Measurements from ENCODE around the gene SPAG9. TPM values are rescaled to one million over a fixed set of nuclear protein-coding genes. Genes with fewer than 3 reads are reported as not detected.

Gene SPAG9
- total RNA-seq: 10 to 100 TPM; 58.0 to 58.7 TPM

DNA sequence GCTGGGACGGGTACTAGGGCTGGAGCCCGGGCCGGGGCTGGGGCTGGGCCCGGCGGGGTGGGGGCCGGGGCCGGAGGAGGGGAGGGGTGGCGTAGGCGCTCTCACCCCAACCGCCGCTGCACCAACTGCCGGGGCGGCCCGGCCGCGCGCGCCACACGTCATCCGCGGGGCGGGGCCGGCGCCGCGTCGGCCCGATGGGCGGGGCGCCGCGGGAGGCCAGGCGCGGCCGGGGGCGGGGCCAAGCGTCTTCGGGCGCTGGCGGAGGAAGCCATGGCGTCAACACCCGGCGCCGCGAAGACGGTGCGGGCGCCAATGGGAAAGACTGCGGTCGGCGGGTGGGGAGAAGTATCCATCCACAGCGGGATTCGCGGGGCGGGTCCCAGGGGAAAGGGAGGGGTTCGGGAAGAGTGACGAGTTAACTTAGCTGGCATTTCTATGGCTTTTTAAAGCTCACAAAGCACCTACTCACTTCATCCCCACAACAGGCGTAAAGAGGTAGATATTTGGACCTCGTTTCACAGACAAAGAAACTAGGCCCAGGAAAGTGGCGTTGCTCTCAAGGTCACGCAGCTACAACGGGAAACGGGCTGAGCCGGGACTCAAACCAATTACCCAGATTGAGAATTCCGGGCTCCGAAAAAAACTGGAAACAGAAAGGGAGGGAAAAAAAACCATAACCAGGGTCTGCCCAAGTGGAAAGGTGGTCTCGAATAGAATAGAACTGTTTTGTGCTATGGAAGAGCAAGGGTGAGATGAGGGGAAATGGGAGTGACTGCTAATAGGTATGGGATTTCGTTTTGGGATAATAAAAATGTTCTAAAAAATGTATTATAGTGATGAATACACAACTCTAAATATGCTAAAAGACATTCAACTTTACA lies at the start of gene SPAG9:
TSS of gene SPAG9 (minus strand) at position 130 of the 881 bp plus-strand sequence. CDS start 212 bp downstream, outside the sequence.
- ChIA-PET POLR2A (interaction anchor here (0.6 to 3.1 kb wide), 4 partner anchors 32 to 402 kb away, joined by 3 to 22 read pairs (median 11); partner anchors contain the start of genes LUC7L3, NME1 and TOB1), CTCF (interaction anchor here (0.8 to 3.5 kb wide), 7 partner anchors 27 to 256 kb away, joined by 3 to 31 read pairs (median 4); partner anchors contain the start of genes NME1 and NME2)
- no peaks in the 10 kb centered on the region for H3K27me3 Mint-ChIP-seq
- peak within 1 kb of the TSS; percentile 98 for H3K27ac Mint-ChIP-seq
- peak; percentile 94 for DNase-seq
- H3K36me3 Mint-ChIP-seq: no peaks in the 10 kb centered on the region
- intact Hi-C loops (cut with micrococcal nuclease): loop anchor here (1.0 kb wide), 5 partner anchors 26 to 254 kb away; partner anchors contain the start of genes MBTD1, NME1, NME2 and UTP18
- peak within 1 kb of the TSS; percentile 94 for H3K4me3 Mint-ChIP-seq
- H3K4me1 Mint-ChIP-seq (ENCODE audit: low read depth): peaks cover 43% of the 10 kb centered on the region
- no peaks in the 10 kb centered on the region for H3K9me3 Mint-ChIP-seq

DNA sequence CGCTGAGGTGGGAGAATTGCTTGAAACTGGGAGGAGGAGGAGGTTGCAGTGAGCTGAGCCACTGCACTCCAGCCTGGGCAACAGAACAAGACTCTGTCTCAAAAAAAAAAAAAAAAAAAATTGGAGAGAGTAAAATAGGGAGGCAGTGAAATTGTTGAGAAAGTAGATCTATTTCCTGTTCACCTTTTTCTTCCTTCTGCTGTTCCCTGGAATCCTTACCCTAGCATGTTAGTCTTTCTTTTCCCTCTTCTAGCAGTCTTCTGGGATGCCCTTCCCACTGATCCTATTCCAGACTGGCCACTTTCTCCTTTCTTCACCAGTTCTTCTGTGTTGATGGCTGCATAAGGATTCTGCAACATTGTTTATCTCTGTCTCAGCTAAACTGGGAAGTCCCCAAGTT lies 48.7 kb upstream of the SPAG9 start:
- Mint-ChIP-seq H3K27ac (peak overlapping the region; percentile 57), H3K4me1 (ENCODE audit: low read depth) (peaks cover 29% of the 10 kb centered on the region), H3K27me3 (no peaks in the 10 kb centered on the region), H3K9me3 (no peaks in the 10 kb centered on the region), H3K36me3 (peaks cover 34% of the 10 kb centered on the region), H3K4me3 (no peak overlapping the region)
- ChIA-PET POLR2A (no interaction called here), CTCF (interaction anchor here (1.7 kb wide), 1 partner anchor 16 kb away, joined by 6 read pairs; the partner anchor contains the start of gene NME1)
- DNase-seq: no peak
- intact Hi-C loops (cut with micrococcal nuclease): loop anchor here (5.0 kb wide), 1 partner anchor 167 kb away; no protein-coding TSS in a partner anchor

- peak overlapping the region; percentile 82 for H3K27ac Mint-ChIP-seq
- intact Hi-C loops (cut with micrococcal nuclease): loop anchor here (1.0 to 5.0 kb wide), 4 partner anchors 14 to 165 kb away; partner anchors contain the start of genes MBTD1, NME1 and UTP18
- H3K27me3 Mint-ChIP-seq: no peaks in the 10 kb centered on the region
- peak overlapping the region; percentile 79 for H3K4me3 Mint-ChIP-seq
- CTCF ChIA-PET: no interaction called here
- H3K4me1 Mint-ChIP-seq (ENCODE audit: low read depth): peaks cover 29% of the 10 kb centered on the region
- peak; percentile 80 for DNase-seq
- H3K9me3 Mint-ChIP-seq: no peaks in the 10 kb centered on the region
- H3K36me3 Mint-ChIP-seq: peaks cover 35% of the 10 kb centered on the region
- POLR2A ChIA-PET: interaction anchor here (1.6 to 2.1 kb wide), 2 partner anchors 14 to 301 kb away, joined by 3 to 16 read pairs; partner anchors contain the start of genes NME1 and TOB1
Observed at GRCh38 chr17:51166987-51167931, 46.6 kb upstream of the SPAG9 start.

- peaks cover 29% of the 10 kb centered on the region for H3K4me1 Mint-ChIP-seq (ENCODE audit: low read depth)
- H3K36me3 Mint-ChIP-seq: peaks cover 38% of the 10 kb centered on the region
- peak; percentile 77 for DNase-seq
- ChIA-PET POLR2A (interaction anchor here (0.6 to 2.1 kb wide), 4 partner anchors 12 to 300 kb away, joined by 3 to 16 read pairs (median 4); partner anchors contain the start of genes NME1 and TOB1), CTCF (interaction anchor here (0.7 to 5.7 kb wide), 7 partner anchors 12 to 184 kb away, joined by 3 to 41 read pairs (median 4); partner anchors contain the start of genes NME1 and SPAG9)
- H3K27me3 Mint-ChIP-seq: no peaks in the 10 kb centered on the region
- intact Hi-C loops (cut with micrococcal nuclease): loop anchor here (1.0 to 5.0 kb wide), 4 partner anchors 13 to 164 kb away; partner anchors contain the start of genes MBTD1, NME1 and UTP18
- H3K9me3 Mint-ChIP-seq: no peaks in the 10 kb centered on the region
- H3K27ac Mint-ChIP-seq: peak within 1 kb of the TSS; percentile 89
- H3K4me3 Mint-ChIP-seq: peak within 1 kb of the TSS; percentile 82
Observed at GRCh38 chr17:51166198-51166986, 45.7 kb upstream of the SPAG9 start, which contains the start of gene NME2. Gene NME2 (plus strand): TSS chr17:51166411. CDS start chr17:51166831, 420 bp downstream.

GRCh38 chr17:51165680-51166197 lies 45.1 kb upstream of the SPAG9 start:
- peaks cover 29% of the 10 kb centered on the region for H3K4me1 Mint-ChIP-seq (ENCODE audit: low read depth)
- no peak for DNase-seq
- H3K27me3 Mint-ChIP-seq: no peaks in the 10 kb centered on the region
- intact Hi-C loops (cut with micrococcal nuclease): loop anchor here (1.0 to 5.0 kb wide), 4 partner anchors 12 to 163 kb away; partner anchors contain the start of genes MBTD1, NME1 and UTP18
- H3K36me3 Mint-ChIP-seq: peaks cover 38% of the 10 kb centered on the region
- CTCF ChIA-PET: interaction anchor here (0.7 to 5.7 kb wide), 7 partner anchors 11 to 183 kb away, joined by 3 to 41 read pairs (median 4); partner anchors contain the start of genes NME1 and SPAG9
- peak overlapping the region; percentile 82 for H3K4me3 Mint-ChIP-seq
- H3K27ac Mint-ChIP-seq: peak overlapping the region; percentile 89
- no peaks in the 10 kb centered on the region for H3K9me3 Mint-ChIP-seq
- POLR2A ChIA-PET: interaction anchor here (0.6 to 2.1 kb wide), 5 partner anchors 11 to 300 kb away, joined by 3 to 16 read pairs (median 3); partner anchors contain the start of genes NME1 and TOB1

DNA sequence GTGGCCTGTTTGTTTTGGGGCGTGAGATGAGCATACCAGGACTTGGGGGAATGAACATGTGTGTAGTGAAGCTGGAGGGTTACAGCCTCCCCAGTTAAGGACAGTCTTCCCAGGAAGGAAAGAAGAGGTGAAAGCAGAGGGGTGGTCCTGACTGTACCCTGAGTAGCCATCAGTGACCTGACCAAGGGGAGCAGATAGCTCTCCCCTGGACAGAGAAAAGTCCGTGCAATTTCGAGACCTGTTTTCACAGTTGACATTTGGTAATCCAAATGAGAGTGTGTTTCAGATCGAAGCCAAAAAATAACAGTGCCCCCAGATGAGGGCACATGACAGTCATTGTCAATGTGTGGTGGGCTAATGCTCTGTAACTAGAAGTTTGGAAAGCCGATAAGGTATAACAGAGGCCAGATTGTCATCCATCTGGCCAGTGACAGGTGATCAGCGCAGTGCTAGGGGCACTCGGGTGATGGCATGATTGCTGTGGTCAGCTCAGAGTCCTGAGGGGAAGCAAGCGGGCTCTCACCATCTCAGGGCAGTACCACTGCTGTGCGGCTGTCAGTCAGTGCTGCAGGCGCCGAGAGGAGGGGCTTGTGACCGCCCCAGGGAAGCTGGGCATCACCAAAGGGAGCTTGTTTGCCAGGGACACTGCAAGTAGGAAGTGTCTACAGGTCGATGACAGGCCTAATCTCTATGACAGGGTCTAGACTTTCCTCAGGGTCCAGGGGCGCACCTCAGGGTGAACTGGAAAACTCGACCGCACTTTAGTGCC lies 44.4 kb upstream of the SPAG9 start:
- no peak for DNase-seq
- Mint-ChIP-seq H3K4me1 (ENCODE audit: low read depth) (peaks cover 29% of the 10 kb centered on the region), H3K36me3 (peaks cover 41% of the 10 kb centered on the region), H3K27me3 (no peaks in the 10 kb centered on the region), H3K27ac (peak overlapping the region; percentile 89), H3K9me3 (no peaks in the 10 kb centered on the region), H3K4me3 (peak overlapping the region; percentile 82)
- POLR2A ChIA-PET: interaction anchor here (0.6 to 2.1 kb wide), 5 partner anchors 10 to 299 kb away, joined by 3 to 16 read pairs (median 3); partner anchors contain the start of genes NME1 and TOB1
- intact Hi-C loops (cut with micrococcal nuclease): loop anchor here (5.0 kb wide), 1 partner anchor 163 kb away; no protein-coding TSS in a partner anchor
- CTCF ChIA-PET: interaction anchor here (1.0 to 5.7 kb wide), 5 partner anchors 11 to 165 kb away, joined by 3 to 41 read pairs (median 4); partner anchors contain the start of genes NME1 and SPAG9

GRCh38 chr17:51161541-51161940 lies 40.9 kb upstream of the SPAG9 start:
- Mint-ChIP-seq H3K4me1 (ENCODE audit: low read depth) (peaks cover 19% of the 10 kb centered on the region), H3K27me3 (no peaks in the 10 kb centered on the region), H3K36me3 (peaks cover 37% of the 10 kb centered on the region), H3K4me3 (no peak overlapping the region), H3K27ac (no peak overlapping the region), H3K9me3 (no peaks in the 10 kb centered on the region)
- no peak for DNase-seq
- intact Hi-C loops (cut with micrococcal nuclease): no loop called here
- CTCF ChIA-PET: interaction anchor here (5.7 kb wide), 1 partner anchor 7 kb away, joined by 41 read pairs; the partner anchor contains the start of gene NME1
- POLR2A ChIA-PET: interaction anchor here (1.4 kb wide), 1 partner anchor 99 kb away, joined by 4 read pairs; the partner anchor contains the start of gene UTP18

- no peak overlapping the region for H3K4me3 Mint-ChIP-seq
Observed at GRCh38 chr17:51159604-51160003, 38.9 kb upstream of the SPAG9 start.

DNA sequence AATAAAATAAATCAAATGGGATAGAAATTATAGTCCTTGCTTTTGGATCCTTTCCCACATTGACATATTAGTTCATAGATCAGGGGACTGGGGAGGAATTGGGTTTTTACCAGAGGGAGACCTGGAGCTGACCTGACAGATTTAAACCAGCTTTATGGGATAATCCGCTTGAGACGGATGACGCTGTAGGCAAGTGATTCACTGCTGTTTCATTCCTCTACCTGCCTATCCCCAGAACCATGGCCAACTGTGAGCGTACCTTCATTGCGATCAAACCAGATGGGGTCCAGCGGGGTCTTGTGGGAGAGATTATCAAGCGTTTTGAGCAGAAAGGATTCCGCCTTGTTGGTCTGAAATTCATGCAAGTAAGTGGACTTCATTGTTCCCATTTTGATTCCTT lies 34.7 kb upstream of the SPAG9 start:
- Mint-ChIP-seq H3K36me3 (peaks cover 28% of the 10 kb centered on the region), H3K9me3 (no peaks in the 10 kb centered on the region), H3K4me3 (peak overlapping the region; percentile 32), H3K4me1 (ENCODE audit: low read depth) (peaks cover 19% of the 10 kb centered on the region), H3K27me3 (no peaks in the 10 kb centered on the region), H3K27ac (no peak overlapping the region)
- intact Hi-C loops (cut with micrococcal nuclease): no loop called here
- ChIA-PET CTCF (interaction anchor here (0.5 to 4.2 kb wide), 2 partner anchors 8 to 134 kb away, joined by 3 to 41 read pairs; partner anchors contain the start of gene NME2), POLR2A (interaction anchor here (1.0 kb wide), 1 partner anchor 10 kb away, joined by 3 read pairs; no protein-coding TSS in a partner anchor)
- DNase-seq: no peak

More at GRCh38 chr17:51159604-51160003, 38.9 kb upstream of the SPAG9 start:
- H3K36me3 Mint-ChIP-seq: peaks cover 46% of the 10 kb centered on the region
- no peak overlapping the region for H3K27ac Mint-ChIP-seq
- ChIA-PET POLR2A (interaction anchor here (0.7 kb wide), 1 partner anchor 208 kb away, joined by 3 read pairs; no protein-coding TSS in a partner anchor), CTCF (no interaction called here)
- peaks cover 19% of the 10 kb centered on the region for H3K4me1 Mint-ChIP-seq (ENCODE audit: low read depth)
- no peak for DNase-seq
- H3K9me3 Mint-ChIP-seq: no peaks in the 10 kb centered on the region
- intact Hi-C loops (cut with micrococcal nuclease): no loop called here
- no peaks in the 10 kb centered on the region for H3K27me3 Mint-ChIP-seq
